ENCODE data around the gene VAC14.

GRCh38 chr16:70749006-70749678 is 51.8 kb downstream of the VAC14 start:
- no peak for TF ChIP-seq CTCF (IDR thresholded peaks at IDR 0.05)
- TF ChIP-seq POLR2A (IDR thresholded peaks at IDR 0.05): no peak
- no peak for TF ChIP-seq POLR2AphosphoS5 (IDR thresholded peaks at IDR 0.05)
